Ishikawa (cell line): ENCODE measurements around the gene IQUB.

Experiments used
- CEBPB ChIP-seq: IDR thresholded peaks from 2 replicates; pipeline ENCODE4 v1.6.1; 2012
- EGR1 ChIP-seq: IDR thresholded peaks from 2 replicates; pipeline ENCODE4 v1.6.1; 2012
- EP300 ChIP-seq: IDR thresholded peaks from 2 replicates; pipeline ENCODE4 v1.6.1; 2012; ENCODE audit warnings: borderline replicate concordance
- FOXM1 ChIP-seq: IDR thresholded peaks from 2 replicates; pipeline ENCODE4 v1.6.1; 2012; ENCODE audit warnings: low read depth, borderline replicate concordance
- NFIC ChIP-seq: IDR thresholded peaks from 2 replicates; pipeline ENCODE4 v1.6.1; 2012
- RAD21 ChIP-seq: IDR thresholded peaks from 2 replicates; pipeline ENCODE4 v1.6.1; 2012; ENCODE audit warnings: low read depth
- TAF1 ChIP-seq: IDR thresholded peaks from 2 replicates; pipeline ENCODE4 v1.6.1; 2012; ENCODE audit warnings: low read depth, mild to moderate bottlenecking
- TEAD4 ChIP-seq: IDR thresholded peaks from 2 replicates; pipeline ENCODE4 v1.6.1; 2012
- YY1 ChIP-seq: IDR thresholded peaks from 2 replicates; pipeline ENCODE4 v1.6.1; 2012; ENCODE audit warnings: low read depth
- ZBTB7A ChIP-seq: IDR thresholded peaks from 2 replicates; pipeline ENCODE4 v1.6.1; 2012; ENCODE audit warnings: low read depth
- TF ChIP-seq, protein P1 (sequence below): IDR thresholded peaks from 2 replicates; pipeline ENCODE4 v1.6.1; 2012; ENCODE audit warnings: low read depth, mild to moderate bottlenecking
- TF ChIP-seq, protein P2 (sequence below): IDR thresholded peaks from 2 replicates; pipeline ENCODE4 v1.6.1; 2012
- TF ChIP-seq, protein P3 (sequence below): IDR thresholded peaks from 2 replicates; pipeline ENCODE4 v1.6.1; 2012

DNA sequence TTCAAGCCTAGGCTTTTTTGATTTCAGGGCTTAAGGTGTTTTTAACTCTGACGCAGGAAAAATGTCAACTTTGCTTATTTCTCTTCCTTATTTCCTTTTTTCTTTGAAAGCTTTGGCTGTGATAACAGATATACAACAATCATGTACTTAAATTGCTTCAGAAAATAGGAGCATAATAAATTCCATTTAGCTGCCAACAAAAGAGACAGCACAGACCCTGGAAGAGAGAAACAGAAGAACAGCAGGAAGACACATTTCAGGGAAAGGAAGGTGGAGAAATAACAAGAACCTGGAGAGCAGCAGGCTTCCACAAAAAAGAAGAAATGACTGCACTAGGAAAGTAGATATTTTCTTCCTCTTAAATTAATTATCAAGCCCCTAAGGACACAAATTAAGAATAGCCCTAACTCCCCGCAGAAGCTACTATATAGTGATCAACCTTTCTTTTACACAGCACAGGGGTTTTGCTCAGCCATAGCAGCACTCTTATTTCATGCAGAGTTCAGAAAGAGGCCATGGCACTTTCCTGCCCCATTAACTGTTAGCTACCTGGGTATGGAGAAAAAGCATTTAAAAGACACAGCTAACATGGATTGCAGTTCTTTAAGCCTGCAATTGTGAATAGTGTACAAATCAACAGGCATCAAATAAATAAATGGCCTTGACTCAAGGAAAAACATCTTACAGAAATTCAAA, 61.5 kb downstream of the IQUB start:
- no peak for TF ChIP-seq TAF1
- TF ChIP-seq FOXM1: no peak
- no peak for TF ChIP-seq ZBTB7A
- TF ChIP-seq YY1: no peak
- TF ChIP-seq CEBPB: no peak
- TF ChIP-seq, protein P1, sequence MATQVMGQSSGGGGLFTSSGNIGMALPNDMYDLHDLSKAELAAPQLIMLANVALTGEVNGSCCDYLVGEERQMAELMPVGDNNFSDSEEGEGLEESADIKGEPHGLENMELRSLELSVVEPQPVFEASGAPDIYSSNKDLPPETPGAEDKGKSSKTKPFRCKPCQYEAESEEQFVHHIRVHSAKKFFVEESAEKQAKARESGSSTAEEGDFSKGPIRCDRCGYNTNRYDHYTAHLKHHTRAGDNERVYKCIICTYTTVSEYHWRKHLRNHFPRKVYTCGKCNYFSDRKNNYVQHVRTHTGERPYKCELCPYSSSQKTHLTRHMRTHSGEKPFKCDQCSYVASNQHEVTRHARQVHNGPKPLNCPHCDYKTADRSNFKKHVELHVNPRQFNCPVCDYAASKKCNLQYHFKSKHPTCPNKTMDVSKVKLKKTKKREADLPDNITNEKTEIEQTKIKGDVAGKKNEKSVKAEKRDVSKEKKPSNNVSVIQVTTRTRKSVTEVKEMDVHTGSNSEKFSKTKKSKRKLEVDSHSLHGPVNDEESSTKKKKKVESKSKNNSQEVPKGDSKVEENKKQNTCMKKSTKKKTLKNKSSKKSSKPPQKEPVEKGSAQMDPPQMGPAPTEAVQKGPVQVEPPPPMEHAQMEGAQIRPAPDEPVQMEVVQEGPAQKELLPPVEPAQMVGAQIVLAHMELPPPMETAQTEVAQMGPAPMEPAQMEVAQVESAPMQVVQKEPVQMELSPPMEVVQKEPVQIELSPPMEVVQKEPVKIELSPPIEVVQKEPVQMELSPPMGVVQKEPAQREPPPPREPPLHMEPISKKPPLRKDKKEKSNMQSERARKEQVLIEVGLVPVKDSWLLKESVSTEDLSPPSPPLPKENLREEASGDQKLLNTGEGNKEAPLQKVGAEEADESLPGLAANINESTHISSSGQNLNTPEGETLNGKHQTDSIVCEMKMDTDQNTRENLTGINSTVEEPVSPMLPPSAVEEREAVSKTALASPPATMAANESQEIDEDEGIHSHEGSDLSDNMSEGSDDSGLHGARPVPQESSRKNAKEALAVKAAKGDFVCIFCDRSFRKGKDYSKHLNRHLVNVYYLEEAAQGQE: no peak
- no peak for TF ChIP-seq RAD21
- no peak for TF ChIP-seq EP300
- TF ChIP-seq, protein P2, sequence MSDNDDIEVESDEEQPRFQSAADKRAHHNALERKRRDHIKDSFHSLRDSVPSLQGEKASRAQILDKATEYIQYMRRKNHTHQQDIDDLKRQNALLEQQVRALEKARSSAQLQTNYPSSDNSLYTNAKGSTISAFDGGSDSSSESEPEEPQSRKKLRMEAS: no peak
- no peak for TF ChIP-seq EGR1
- TF ChIP-seq, protein P3, sequence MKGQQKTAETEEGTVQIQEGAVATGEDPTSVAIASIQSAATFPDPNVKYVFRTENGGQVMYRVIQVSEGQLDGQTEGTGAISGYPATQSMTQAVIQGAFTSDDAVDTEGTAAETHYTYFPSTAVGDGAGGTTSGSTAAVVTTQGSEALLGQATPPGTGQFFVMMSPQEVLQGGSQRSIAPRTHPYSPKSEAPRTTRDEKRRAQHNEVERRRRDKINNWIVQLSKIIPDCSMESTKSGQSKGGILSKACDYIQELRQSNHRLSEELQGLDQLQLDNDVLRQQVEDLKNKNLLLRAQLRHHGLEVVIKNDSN: no peak
- TF ChIP-seq NFIC: no peak
- no peak for TF ChIP-seq TEAD4
